KMS-11 (cell line): ENCODE data around the gene PSMB7.

ENCODE experiments used
- H2AFZ ChIP-seq: fragments of 200-600 bp; sonication (generic); 2 replicates; pipeline ENCODE4 v1.6.1; 2016; ENCODE audit warnings: antibody characterized with exemption, mixed run types, low read depth
- H3K27ac ChIP-seq: fragments of 200-600 bp; sonication (generic); 2 replicates; pipeline ENCODE4 v1.6.1; 2016; ENCODE audit warnings: mild to moderate bottlenecking, mixed run types
- H3K27me3 ChIP-seq: fragments of 200-600 bp; sonication (generic); 2 replicates; pipeline ENCODE4 v1.6.1; 2017; ENCODE audit warnings: mild to moderate bottlenecking, low read depth, mixed run types, moderate library complexity; ENCODE audit not compliant: insufficient read depth
- H3K36me3 ChIP-seq: fragments of 200-600 bp; sonication (generic); 2 replicates; pipeline ENCODE4 v1.6.1; 2017; ENCODE audit warnings: mild to moderate bottlenecking, mixed run types; ENCODE audit not compliant: insufficient read depth
- H3K4me1 ChIP-seq: fragments of 200-600 bp; sonication (generic); 2 replicates; pipeline ENCODE4 v1.6.1; 2016; ENCODE audit warnings: mild to moderate bottlenecking, low read depth, mixed run types; ENCODE audit not compliant: poor library complexity, severe bottlenecking
- H3K4me2 ChIP-seq: fragments of 200-600 bp; sonication (generic); 2 replicates; pipeline ENCODE4 v1.7.0; 2016; ENCODE audit warnings: mild to moderate bottlenecking, mixed run types
- H3K4me3 ChIP-seq: fragments of 200-600 bp; sonication (generic); IDR thresholded peaks from 2 replicates; pipeline ENCODE4 v1.6.1; 2017; ENCODE audit warnings: low read depth, low read length, mixed read lengths; ENCODE audit not compliant: insufficient read depth
- H3K79me2 ChIP-seq: fragments of 200-600 bp; sonication (generic); 2 replicates; pipeline ENCODE4 v1.6.1; 2016; ENCODE audit warnings: low read depth, mixed run types; ENCODE audit not compliant: insufficient read depth
- H3K9ac ChIP-seq: fragments of 200-600 bp; sonication (generic); 2 replicates; pipeline ENCODE4 v1.6.1; 2016; ENCODE audit warnings: mild to moderate bottlenecking, mixed run types
- H4K20me1 ChIP-seq: fragments of 200-600 bp; sonication (generic); 2 replicates; pipeline ENCODE4 v1.6.1; 2016; ENCODE audit warnings: mild to moderate bottlenecking, mixed run types; ENCODE audit not compliant: insufficient read depth
- TF ChIP-seq, protein P1 (sequence below): fragments of 200-600 bp; sonication (generic); conservative IDR thresholded peaks from 2 replicates; pipeline ENCODE4 v1.6.1; 2017; ENCODE audit warnings: low read depth, mild to moderate bottlenecking, antibody characterized with exemption, low read length, moderate library complexity, mixed read lengths

PSMB7 gene

DNA sequence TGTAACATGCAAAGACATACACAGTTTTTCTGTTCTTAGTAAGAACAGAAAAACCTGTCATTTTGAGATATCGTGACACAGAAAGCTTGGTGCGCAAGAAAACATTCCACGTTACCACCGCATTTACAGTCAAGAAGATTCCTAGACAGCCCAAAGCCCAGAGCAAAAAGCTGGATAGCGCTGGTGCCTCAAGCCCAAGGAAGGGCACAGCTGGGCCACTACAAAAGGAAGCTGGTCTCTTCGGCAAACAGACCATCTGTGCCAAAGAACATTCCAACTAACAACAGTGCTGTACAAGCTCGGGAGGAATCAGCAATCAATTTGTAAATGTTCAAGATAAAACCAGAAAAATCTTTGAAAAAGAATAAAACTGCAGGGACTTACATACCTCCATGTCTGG lies 31.0 kb downstream of the PSMB7 start:
- Histone ChIP-seq H3K9ac (no peak overlapping the region), H3K4me2 (no peak overlapping the region), H3K79me2 (peaks cover 42% of the 10 kb centered on the region), H3K4me1 (peaks cover 15% of the 10 kb centered on the region), H4K20me1 (peaks cover 13% of the 10 kb centered on the region; the same call in 1 of the 2 replicates), H2AFZ (no peak overlapping the region), H3K27me3 (no peaks in the 10 kb centered on the region), H3K4me3 (no peak overlapping the region), H3K36me3 (no peaks in the 10 kb centered on the region), H3K27ac (no peak overlapping the region)
- TF ChIP-seq, protein P1, sequence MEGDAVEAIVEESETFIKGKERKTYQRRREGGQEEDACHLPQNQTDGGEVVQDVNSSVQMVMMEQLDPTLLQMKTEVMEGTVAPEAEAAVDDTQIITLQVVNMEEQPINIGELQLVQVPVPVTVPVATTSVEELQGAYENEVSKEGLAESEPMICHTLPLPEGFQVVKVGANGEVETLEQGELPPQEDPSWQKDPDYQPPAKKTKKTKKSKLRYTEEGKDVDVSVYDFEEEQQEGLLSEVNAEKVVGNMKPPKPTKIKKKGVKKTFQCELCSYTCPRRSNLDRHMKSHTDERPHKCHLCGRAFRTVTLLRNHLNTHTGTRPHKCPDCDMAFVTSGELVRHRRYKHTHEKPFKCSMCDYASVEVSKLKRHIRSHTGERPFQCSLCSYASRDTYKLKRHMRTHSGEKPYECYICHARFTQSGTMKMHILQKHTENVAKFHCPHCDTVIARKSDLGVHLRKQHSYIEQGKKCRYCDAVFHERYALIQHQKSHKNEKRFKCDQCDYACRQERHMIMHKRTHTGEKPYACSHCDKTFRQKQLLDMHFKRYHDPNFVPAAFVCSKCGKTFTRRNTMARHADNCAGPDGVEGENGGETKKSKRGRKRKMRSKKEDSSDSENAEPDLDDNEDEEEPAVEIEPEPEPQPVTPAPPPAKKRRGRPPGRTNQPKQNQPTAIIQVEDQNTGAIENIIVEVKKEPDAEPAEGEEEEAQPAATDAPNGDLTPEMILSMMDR, result no peak

DNA sequence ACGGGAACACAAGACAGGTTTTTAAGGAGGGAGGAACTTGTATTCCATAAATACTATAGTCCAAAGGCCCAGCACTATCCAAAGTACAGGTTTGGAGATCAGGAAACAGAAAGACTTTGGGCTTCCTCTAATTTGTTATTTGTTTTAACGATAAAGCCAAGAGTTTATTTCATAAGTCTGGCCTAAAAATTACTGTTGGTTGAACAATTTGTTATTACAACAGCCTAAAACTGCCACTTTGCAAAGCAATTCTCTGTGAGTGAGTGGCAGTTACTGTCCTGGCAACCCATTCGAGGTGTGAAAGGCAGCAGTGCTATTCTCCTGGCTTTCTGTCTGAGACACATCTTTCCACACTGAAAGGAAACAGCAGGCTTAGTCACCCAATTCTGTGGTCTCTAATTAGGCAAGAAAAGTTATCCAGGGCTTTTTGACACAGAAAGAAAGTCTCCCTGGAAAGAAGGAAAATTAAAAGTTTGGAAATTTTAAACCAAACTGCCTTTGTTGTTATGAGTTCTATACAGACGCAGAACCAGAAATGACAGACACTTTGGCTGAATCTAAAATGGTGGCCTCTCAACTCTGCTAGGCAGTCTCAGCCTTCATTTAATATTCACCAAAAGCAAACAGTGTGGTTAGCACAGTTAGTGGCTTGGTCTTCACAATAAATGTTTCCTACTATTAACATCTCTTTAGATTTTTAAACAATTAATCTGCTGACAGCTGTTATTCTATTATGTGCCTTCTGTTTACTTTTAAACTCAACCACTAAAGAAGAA lies 33.9 kb downstream of the PSMB7 start:
- H3K79me2 ChIP-seq, result peaks cover 16% of the 10 kb centered on the region

DNA sequence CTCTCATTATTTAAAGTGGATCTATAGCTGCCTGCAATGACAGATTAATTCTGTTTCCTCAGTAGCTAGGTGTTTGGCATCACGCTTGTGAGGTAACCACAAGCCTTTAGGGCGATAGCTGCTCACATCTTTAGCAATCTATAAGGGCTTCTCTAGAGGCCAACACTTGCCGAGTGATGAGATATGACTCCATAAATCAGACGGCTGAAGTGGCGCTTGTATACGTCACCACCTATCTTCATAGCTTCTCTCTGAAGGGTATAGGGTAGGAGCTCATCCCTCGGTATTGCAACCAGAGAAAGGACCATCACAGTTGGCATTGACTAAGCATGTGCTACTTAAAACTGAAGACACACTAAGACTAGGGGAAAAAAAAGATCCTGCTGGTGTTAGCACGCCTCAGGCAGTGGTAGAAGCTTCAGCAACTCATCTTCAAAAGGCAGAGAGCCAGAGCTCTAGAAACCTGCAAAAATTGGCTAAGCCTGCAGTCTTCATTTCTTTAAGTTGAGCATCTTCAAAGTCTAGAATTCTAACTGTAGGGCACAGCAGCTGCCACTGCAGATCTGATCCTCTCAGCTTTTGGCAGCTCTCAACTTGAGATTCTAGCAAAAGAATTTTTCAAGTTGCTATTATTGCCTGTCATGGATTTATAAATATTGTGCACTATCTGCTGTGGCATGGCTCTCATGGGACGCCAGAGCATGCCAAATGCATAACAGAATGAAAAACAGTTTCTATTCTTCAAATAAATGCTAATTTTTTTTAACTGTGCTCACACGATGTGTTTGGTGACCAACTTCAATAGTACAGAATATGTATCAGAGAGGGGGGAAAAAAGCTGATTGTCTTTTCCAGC lies 37.5 kb downstream of the PSMB7 start:
- TF ChIP-seq, protein P1, result no peak
- no peak overlapping the region for H3K4me3 ChIP-seq
- no peak overlapping the region for H3K27ac ChIP-seq
- H4K20me1 ChIP-seq, result no peaks in the 10 kb centered on the region
- no peak overlapping the region for H2AFZ ChIP-seq
- no peaks in the 10 kb centered on the region for H3K36me3 ChIP-seq
- no peak overlapping the region for H3K4me2 ChIP-seq
- H3K79me2 ChIP-seq, result peaks cover 22% of the 10 kb centered on the region; the same call in 1 of the 2 replicates
- no peaks in the 10 kb centered on the region for H3K4me1 ChIP-seq
- no peak overlapping the region for H3K9ac ChIP-seq
- H3K27me3 ChIP-seq, result no peaks in the 10 kb centered on the region

More for the DNA sequence above, 33.9 kb downstream of the PSMB7 start:
- H3K4me3 ChIP-seq, result no peak overlapping the region
- no peaks in the 10 kb centered on the region for H3K36me3 ChIP-seq
- H4K20me1 ChIP-seq, result peaks cover 8% of the 10 kb centered on the region; the same call in 1 of the 2 replicates
- no peak overlapping the region for H3K4me2 ChIP-seq
- H3K9ac ChIP-seq, result no peak overlapping the region
- no peak overlapping the region for H3K27ac ChIP-seq
- H3K27me3 ChIP-seq, result no peaks in the 10 kb centered on the region
- no peaks in the 10 kb centered on the region for H3K4me1 ChIP-seq
- no peak overlapping the region for H2AFZ ChIP-seq
- TF ChIP-seq, protein P1, result no peak

DNA sequence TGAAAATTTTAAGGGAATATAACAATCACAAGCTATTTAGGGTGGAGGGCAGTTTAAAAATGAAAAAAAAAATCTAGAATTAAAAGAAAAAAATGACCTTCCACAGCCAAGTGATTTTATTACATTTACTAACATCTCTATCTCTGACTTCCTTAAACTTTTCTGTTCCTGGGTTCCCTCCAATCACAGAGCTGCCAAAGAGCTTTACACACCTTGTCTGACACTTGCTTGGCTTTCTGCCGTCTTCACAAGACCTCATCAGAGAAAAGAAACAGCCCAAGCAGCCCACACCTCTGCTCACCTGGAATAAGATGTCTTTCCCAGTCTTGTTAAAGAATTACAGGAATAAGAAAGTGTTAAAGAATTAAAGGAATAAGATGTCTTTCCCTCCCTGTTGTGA lies 38.9 kb downstream of the PSMB7 start:
- no peak overlapping the region for H3K9ac ChIP-seq
- TF ChIP-seq, protein P1, result no peak
- no peaks in the 10 kb centered on the region for H3K4me1 ChIP-seq
- H3K4me3 ChIP-seq, result no peak overlapping the region
- H2AFZ ChIP-seq, result no peak overlapping the region
- no peaks in the 10 kb centered on the region for H3K27me3 ChIP-seq
- H3K4me2 ChIP-seq, result no peak overlapping the region
- H3K36me3 ChIP-seq, result no peaks in the 10 kb centered on the region
- H3K27ac ChIP-seq, result no peak overlapping the region
- peaks cover 30% of the 10 kb centered on the region; the same call in 1 of the 2 replicates for H3K79me2 ChIP-seq
- no peaks in the 10 kb centered on the region for H4K20me1 ChIP-seq
